Lung (tissue), 12 donors: ENCODE results near the gene MAPK9. TPM values are rescaled to one million over a fixed set of nuclear protein-coding genes. Genes with fewer than 3 reads are reported as not detected.

Experiments used
- ATAC-seq: fragments of 200-7000 bp; cut with Tn5 transposase; one replicate; pipeline ENCODE4 v1.9.1; 2020; ENCODE audit warnings: moderate number of reproducible peaks; ENCODE audit not compliant: insufficient read depth, low FRiP score
- DNase-seq, 3 donors: peaks; one replicate each; pipeline ENCODE4 v3.0.0-alpha.2; 2013 to 2017
- H3K27ac ChIP-seq, 2 donors: one replicate each; pipeline ENCODE4 v1.5.1; 2013; ENCODE audit warnings: mild to moderate bottlenecking in 2 of 2, moderate library complexity in 2 of 2, control low read depth in 1 of 2, inconsistent platforms in 1 of 2, low read depth in 1 of 2, low read length in 1 of 2
- H3K27me3 ChIP-seq, 3 donors: one replicate each; pipeline ENCODE4 v1.5.1; 2013; ENCODE audit warnings: low read length in 2 of 3; ENCODE audit not compliant: control insufficient read depth in 3 of 3, insufficient read depth in 3 of 3
- H3K36me3 ChIP-seq, 4 donors: one replicate each; pipeline ENCODE4 v1.5.1; 2013; ENCODE audit warnings: low read length in 4 of 4, mild to moderate bottlenecking in 1 of 4, moderate library complexity in 1 of 4; ENCODE audit not compliant: control insufficient read depth in 4 of 4, insufficient read depth in 4 of 4
- H3K4me1 ChIP-seq, 5 donors: one replicate each; pipeline ENCODE4 v1.5.1; 2013; ENCODE audit warnings: low read length in 5 of 5, mild to moderate bottlenecking in 2 of 5, moderate library complexity in 1 of 5; ENCODE audit not compliant: control insufficient read depth in 5 of 5, insufficient read depth in 5 of 5
- H3K4me3 ChIP-seq: one replicate; pipeline ENCODE4 v1.5.1; 2013; ENCODE audit warnings: mild to moderate bottlenecking, control low read depth, moderate library complexity
- H3K9ac ChIP-seq, 2 donors: one replicate each; pipeline ENCODE4 v1.5.1; 2013; ENCODE audit warnings: low read length in 2 of 2, control low read depth in 1 of 2; ENCODE audit not compliant: insufficient read depth in 1 of 2
- H3K9me3 ChIP-seq, 4 donors: one replicate each; pipeline ENCODE4 v1.5.1; 2013; ENCODE audit warnings: low read length in 3 of 4, mild to moderate bottlenecking in 1 of 4, moderate library complexity in 1 of 4; ENCODE audit not compliant: control insufficient read depth in 4 of 4, insufficient read depth in 3 of 4
- WGBS, 2 donors: extraction: QIAGEN DNeasy Blood & Tissue Kit; methylation state at CpG; one replicate each; pipeline ENCODE4 v1.1.7; 2013; 5-methylcytosine and 5-hydroxymethylcytosine counted together
- polyA plus RNA-seq, 2 donors: library from polyadenylated mRNA; stranded (reverse); fragments of 200-250 nt; gene quantifications; one replicate each; pipeline ENCODE4 v1.2.1, GENCODE V29; 2013
- total RNA-seq, 2 donors: library from RNA; depleted of rRNA in 1 of 2; stranded (reverse); fragments of >200 nt in 1 of 2; gene quantifications; one replicate each; pipeline ENCODE4 v1.2.1, GENCODE V29; 2014 to 2021
- TF ChIP-seq, protein P1 (sequence below): IDR thresholded peaks from 2 replicates; pipeline ENCODE4 v1.5.1; 2012; ENCODE audit warnings: mild to moderate bottlenecking; ENCODE audit errors: control extremely low read depth, extremely low read depth
- donor health status: control.
- donor health status: control.
- donor health status: Bipolar disorder and iron deficiency.
- donor health status: healthy.
- donor health status: DM: yes; HTN: yes; CAD: no.

MAPK9 gene
- total and polyA plus RNA-seq, 4 donors = 13.1 to 38.1 (median 23.6) TPM

DNA sequence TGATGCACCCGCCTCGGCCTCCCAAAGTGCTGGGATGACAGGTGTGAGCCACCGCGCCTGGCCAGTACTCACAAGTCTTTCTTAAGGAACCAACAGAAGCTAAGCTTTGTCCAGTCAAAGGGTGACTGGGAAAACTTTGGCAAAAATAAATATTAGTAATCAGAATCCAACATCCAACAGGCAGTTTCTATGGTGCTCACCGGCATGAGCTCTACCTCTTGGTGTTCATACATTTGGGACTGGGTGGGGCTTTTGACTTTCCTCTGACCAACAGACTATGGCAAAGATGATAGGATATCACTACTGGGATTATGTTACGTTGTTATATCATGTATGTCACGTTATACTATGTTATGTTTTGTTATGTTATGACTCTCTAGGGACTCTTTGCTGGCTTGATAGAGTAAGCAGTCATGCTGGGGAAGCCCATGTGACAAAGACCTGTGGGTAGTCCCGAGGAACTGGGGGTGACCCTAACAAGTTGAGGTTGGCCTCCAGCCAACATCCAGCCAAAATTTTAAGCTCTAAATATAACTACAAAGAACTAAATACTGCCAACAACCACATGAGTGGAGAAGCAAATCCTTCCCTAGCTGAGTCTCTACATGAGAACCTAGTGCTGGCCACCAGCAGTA, 88.8 kb downstream of the MAPK9 start:
- no peak overlapping the region for H3K27ac ChIP-seq
- TF ChIP-seq, protein P1, sequence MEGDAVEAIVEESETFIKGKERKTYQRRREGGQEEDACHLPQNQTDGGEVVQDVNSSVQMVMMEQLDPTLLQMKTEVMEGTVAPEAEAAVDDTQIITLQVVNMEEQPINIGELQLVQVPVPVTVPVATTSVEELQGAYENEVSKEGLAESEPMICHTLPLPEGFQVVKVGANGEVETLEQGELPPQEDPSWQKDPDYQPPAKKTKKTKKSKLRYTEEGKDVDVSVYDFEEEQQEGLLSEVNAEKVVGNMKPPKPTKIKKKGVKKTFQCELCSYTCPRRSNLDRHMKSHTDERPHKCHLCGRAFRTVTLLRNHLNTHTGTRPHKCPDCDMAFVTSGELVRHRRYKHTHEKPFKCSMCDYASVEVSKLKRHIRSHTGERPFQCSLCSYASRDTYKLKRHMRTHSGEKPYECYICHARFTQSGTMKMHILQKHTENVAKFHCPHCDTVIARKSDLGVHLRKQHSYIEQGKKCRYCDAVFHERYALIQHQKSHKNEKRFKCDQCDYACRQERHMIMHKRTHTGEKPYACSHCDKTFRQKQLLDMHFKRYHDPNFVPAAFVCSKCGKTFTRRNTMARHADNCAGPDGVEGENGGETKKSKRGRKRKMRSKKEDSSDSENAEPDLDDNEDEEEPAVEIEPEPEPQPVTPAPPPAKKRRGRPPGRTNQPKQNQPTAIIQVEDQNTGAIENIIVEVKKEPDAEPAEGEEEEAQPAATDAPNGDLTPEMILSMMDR = no peak
- peak in 1 of 3 donors; percentile 18 for DNase-seq
- peaks cover 0 to 15% (median 15%) of the 10 kb centered on the region in 3 donors for H3K27me3 ChIP-seq
- WGBS, 2 donors = 81 to 87% methylated on average over 8 of the region's 8 CpGs
- no peak overlapping the region for H3K9ac ChIP-seq
- no peak overlapping the region for H3K4me3 ChIP-seq
- ATAC-seq = no peak
- peaks cover 0 to 5% (median 0%) of the 10 kb centered on the region in 5 donors for H3K4me1 ChIP-seq
- peaks cover 0 to 3% (median 0%) of the 10 kb centered on the region in 4 donors for H3K9me3 ChIP-seq
- H3K36me3 ChIP-seq = no peaks in the 10 kb centered on the region

- peaks cover 0 to 1% (median 0%) of the 10 kb centered on the region in 3 donors for H3K27me3 ChIP-seq
- H3K27ac ChIP-seq = no peak overlapping the region
- WGBS, 2 donors = 71 to 83% methylated on average over 23 of the region's 23 CpGs
- H3K9ac ChIP-seq = no peak overlapping the region
- H3K9me3 ChIP-seq = peaks cover 0 to 7% (median 0%) of the 10 kb centered on the region in 4 donors
- no peaks in the 10 kb centered on the region for H3K36me3 ChIP-seq
- TF ChIP-seq, protein P1 = no peak
- ATAC-seq = no peak
- no peak overlapping the region for H3K4me3 ChIP-seq
- DNase-seq = peak in 2 of 3 donors; percentile 12 to 17
- no peaks in the 10 kb centered on the region for H3K4me1 ChIP-seq
Measured at GRCh38 chr5:180201051-180201987, 90.6 kb downstream of the MAPK9 start.

- no peaks in the 10 kb centered on the region for H3K4me1 ChIP-seq
- DNase-seq (no peak), ATAC-seq (no peak)
- H3K36me3 ChIP-seq = no peaks in the 10 kb centered on the region
- no peaks in the 10 kb centered on the region for H3K27me3 ChIP-seq
- H3K9ac ChIP-seq = no peak overlapping the region
- peaks cover 0 to 7% (median 0%) of the 10 kb centered on the region in 4 donors for H3K9me3 ChIP-seq
- H3K27ac ChIP-seq = no peak overlapping the region
- TF ChIP-seq, protein P1 = no peak
- WGBS, 2 donors = 55 to 71% methylated on average over 8 of the region's 8 CpGs
- no peak overlapping the region for H3K4me3 ChIP-seq
Measured at GRCh38 chr5:180199390-180199789, 92.5 kb downstream of the MAPK9 start.
